ENCODE data around the gene ZEB2. TPM values are rescaled to one million over a fixed set of nuclear protein-coding genes. Genes with fewer than 3 reads are reported as not detected.
A peak's percentile ranks its signal among the peaks of the same experiment; 100 is the strongest.

Gene ZEB2
- total RNA-seq, 6 experiments from 2014 or later, result 13.5 to 35.9 (median 21.7) TPM

- intact Hi-C loops (cut with DNase I), result no loop called here
- peak overlapping the region; percentile 84 to 96 (median 89) for H3K27ac ChIP-seq
- ATAC-seq (peak; percentile 6 to 27 (median 14)), DNase-seq (peak in 2 of 3 donors; percentile 49 to 63)
- H3K4me3 ChIP-seq, result peak overlapping the region; percentile 51 to 57 (median 53)
- H3K27me3 ChIP-seq, result peaks cover 0 to 4% of the 10 kb centered on the region in 2 donors
- 2% methylated on average over 20 of the region's 50 CpGs for WGBS (ENCODE audit: insufficient coverage, low coverage, low lambda C conversion rate, missing lambda C conversion rate)
- H3K9me3 ChIP-seq, result no peaks in the 10 kb centered on the region
- H3K4me1 ChIP-seq, result peaks cover 0 to 7% (median 0%) of the 10 kb centered on the region in 4 donors
- TF ChIP-seq POLR2A (IDR thresholded peaks at IDR 0.05) (no peak), CTCF (IDR thresholded peaks at IDR 0.05) (no peak)
- H3K36me3 ChIP-seq, result no peaks in the 10 kb centered on the region
These were observed 4.1 kb downstream of the ZEB2 start for GRCh38 chr2:144515696-144516410.

DNA sequence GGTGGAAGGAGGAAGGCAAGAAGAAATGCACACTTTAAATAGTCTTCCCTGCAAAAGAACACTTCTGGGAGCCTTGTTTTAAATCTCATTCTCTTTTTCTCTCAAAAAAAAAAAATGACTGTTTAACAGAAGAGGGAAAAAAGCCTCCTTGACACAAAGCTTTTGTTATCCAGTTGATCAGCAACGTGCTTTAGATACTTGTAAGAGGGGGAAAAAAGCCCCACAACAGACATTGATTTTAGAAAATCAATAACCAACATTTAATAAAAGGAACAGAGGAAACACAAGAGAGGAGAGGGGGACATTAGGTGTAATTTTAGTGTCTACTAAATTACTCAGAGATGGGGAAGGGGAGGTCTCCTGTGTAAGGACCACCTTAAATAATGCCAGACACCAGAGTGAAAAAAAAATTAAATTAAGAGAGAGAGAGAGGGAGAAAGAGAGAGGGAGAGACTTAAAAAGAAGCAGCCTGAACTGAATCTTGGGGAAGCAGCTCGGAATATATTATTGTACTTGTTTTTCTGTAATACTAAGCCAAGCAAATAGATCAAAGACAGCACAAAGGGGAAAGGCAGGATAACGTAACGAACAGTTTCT, 4.7 kb downstream of the ZEB2 start:
- H3K9me3 ChIP-seq, result no peaks in the 10 kb centered on the region
- H3K27me3 ChIP-seq, result peaks cover 0 to 4% of the 10 kb centered on the region in 2 donors
- peaks cover 0 to 7% (median 0%) of the 10 kb centered on the region in 4 donors for H3K4me1 ChIP-seq
- DNase-seq (no peak), ATAC-seq (no peak)
- no peaks in the 10 kb centered on the region for H3K36me3 ChIP-seq
- TF ChIP-seq CTCF (IDR thresholded peaks at IDR 0.05) (no peak), POLR2A (IDR thresholded peaks at IDR 0.05) (no peak)
- intact Hi-C loops (cut with DNase I), result no loop called here
- peak overlapping the region; percentile 84 to 96 (median 89) for H3K27ac ChIP-seq
- H3K4me3 ChIP-seq, result peak overlapping the region; percentile 51 to 57 (median 53)
- WGBS (ENCODE audit: insufficient coverage, low coverage, low lambda C conversion rate, missing lambda C conversion rate), result 7% methylated on average over 4 of the region's 4 CpGs

DNA sequence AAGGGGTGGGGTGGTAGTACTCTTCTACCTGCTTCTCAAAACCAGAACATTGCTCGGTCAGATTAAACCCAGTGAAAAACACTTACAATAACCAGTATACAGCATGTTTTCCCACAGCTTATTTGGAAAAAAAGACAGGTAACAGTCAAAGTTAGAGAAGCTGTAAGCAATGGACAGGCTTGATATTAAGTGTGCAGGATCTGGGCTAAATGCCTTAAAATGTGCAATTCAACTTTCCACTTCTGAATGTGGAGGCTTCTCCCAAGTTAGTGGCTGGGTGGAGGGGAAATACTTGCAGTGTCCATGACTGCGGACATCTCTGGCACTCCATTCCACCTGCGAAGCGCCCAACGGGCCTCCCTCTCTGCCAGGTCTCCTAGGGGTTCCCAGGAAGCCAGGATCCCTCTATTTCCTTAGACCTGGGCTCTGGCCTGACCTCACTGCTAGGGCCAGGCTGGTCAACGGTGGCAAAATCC, 5.3 kb downstream of the ZEB2 start:
- H3K9me3 ChIP-seq, result no peaks in the 10 kb centered on the region
- peak overlapping the region; percentile 84 to 96 (median 89) for H3K27ac ChIP-seq
- DNase-seq, result no peak
- H3K27me3 ChIP-seq, result peaks cover 0 to 4% of the 10 kb centered on the region in 2 donors
- no peaks in the 10 kb centered on the region for H3K36me3 ChIP-seq
- peaks cover 0 to 7% (median 0%) of the 10 kb centered on the region in 4 donors for H3K4me1 ChIP-seq
- no peak for TF ChIP-seq CTCF (IDR thresholded peaks at IDR 0.05)
- TF ChIP-seq POLR2A (IDR thresholded peaks at IDR 0.05), result no peak
- intact Hi-C loops (cut with DNase I), result no loop called here
- H3K4me3 ChIP-seq, result peak overlapping the region; percentile 8 to 57 (median 53)
- 2% methylated on average over 3 of the region's 6 CpGs for WGBS (ENCODE audit: insufficient coverage, low coverage, low lambda C conversion rate, missing lambda C conversion rate)
- ATAC-seq, result no peak

DNA sequence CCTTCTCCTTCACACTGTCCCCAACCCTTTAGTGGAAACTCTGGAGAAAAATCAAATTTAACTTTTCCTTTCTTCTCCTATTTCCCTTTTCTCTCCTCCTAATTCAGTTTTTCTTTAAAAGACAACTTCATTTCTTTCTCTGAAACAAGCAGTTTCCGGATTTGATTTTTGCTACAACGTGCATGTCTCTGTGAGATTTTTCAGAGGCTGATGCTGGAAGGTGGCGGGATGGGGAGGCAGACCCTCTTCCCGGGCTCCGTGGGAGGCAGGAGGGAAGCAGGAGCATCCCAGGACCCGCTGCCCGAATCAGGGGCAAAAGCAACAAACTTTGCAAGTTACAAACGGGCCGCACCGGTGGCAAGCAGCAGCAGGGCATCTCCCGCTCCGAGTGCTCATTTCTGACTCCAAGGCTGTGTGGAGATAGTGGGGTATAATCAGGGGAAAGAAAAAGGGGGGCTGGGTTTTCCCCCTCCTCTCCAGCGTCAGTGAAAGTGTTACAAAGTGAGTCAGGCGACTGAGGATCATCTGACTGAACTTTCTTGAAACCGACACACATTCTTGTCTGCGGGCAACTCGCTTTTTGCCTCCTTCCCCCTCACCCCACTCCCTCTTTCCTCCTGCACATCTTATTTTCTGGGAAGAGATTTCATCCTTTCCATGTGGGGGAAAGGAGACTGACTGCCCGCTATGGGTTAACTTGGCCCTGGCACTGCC, 6.4 kb downstream of the ZEB2 start:
- H3K27me3 ChIP-seq, result peaks cover 0 to 4% of the 10 kb centered on the region in 2 donors
- TF ChIP-seq CTCF (IDR thresholded peaks at IDR 0.05) (no peak), POLR2A (IDR thresholded peaks at IDR 0.05) (peak; percentile 11)
- intact Hi-C loops (cut with DNase I), result no loop called here
- ATAC-seq (no peak), DNase-seq (no peak)
- peaks cover 0 to 7% (median 0%) of the 10 kb centered on the region in 4 donors for H3K4me1 ChIP-seq
- H3K27ac ChIP-seq, result peak overlapping the region; percentile 62 to 96 (median 89)
- no peaks in the 10 kb centered on the region for H3K36me3 ChIP-seq
- H3K9me3 ChIP-seq, result no peaks in the 10 kb centered on the region
- H3K4me3 ChIP-seq, result peak overlapping the region in 1 of 3 donors; percentile 57
- WGBS (ENCODE audit: insufficient coverage, low coverage, low lambda C conversion rate, missing lambda C conversion rate), result 14% methylated on average over 16 of the region's 18 CpGs
